Neutrophil (primary cell): Measurements from ENCODE around the gene PRR35.

Source experiments
- H3K27ac ChIP-seq: fragments of 200-600 bp; sonication (generic); 2 replicates; pipeline ENCODE4 v1.5.1; 2016; ENCODE audit warnings: mild to moderate bottlenecking, moderate library complexity
- H3K27me3 ChIP-seq: fragments of 200-600 bp; sonication (generic); 2 replicates; pipeline ENCODE4 v1.6.0; 2016; ENCODE audit warnings: mild to moderate bottlenecking
- H3K36me3 ChIP-seq: fragments of 200-600 bp; sonication (generic); 2 replicates; pipeline ENCODE4 v1.5.1; 2017
- H3K4me1 ChIP-seq, 2 experiments: fragments of 200-600 bp in 1 of 2; sonication (generic) in 1 of 2; 1 replicate in 1 of 2; 2 replicates in 1 of 2; pipeline versions ENCODE4 v1.5.1 to v1.6.1; 2013 to 2016; ENCODE audit warnings: low read depth in 1 of 2, low read length in 1 of 2, mild to moderate bottlenecking in 1 of 2, moderate library complexity in 1 of 2; ENCODE audit not compliant: control insufficient read depth in 1 of 2, insufficient read depth in 1 of 2
- H3K4me3 ChIP-seq, 2 experiments: fragments of 200-600 bp in 1 of 2; sonication (generic) in 1 of 2; 1 replicate in 1 of 2; 2 replicates in 1 of 2; pipeline ENCODE4 v1.5.1; 2013 to 2016; ENCODE audit warnings: low read depth in 1 of 2, low read length in 1 of 2, mild to moderate bottlenecking in 1 of 2, moderate library complexity in 1 of 2
- H3K9me3 ChIP-seq: fragments of 200-600 bp; sonication (generic); 2 replicates; pipeline ENCODE4 v1.5.1; 2016
- TF ChIP-seq, protein P1 (sequence below): fragments of 200-600 bp; sonication (generic); IDR thresholded peaks from 2 replicates; pipeline ENCODE4 v1.5.1; 2016; ENCODE audit warnings: antibody characterized with exemption

The PRR35 gene

DNA sequence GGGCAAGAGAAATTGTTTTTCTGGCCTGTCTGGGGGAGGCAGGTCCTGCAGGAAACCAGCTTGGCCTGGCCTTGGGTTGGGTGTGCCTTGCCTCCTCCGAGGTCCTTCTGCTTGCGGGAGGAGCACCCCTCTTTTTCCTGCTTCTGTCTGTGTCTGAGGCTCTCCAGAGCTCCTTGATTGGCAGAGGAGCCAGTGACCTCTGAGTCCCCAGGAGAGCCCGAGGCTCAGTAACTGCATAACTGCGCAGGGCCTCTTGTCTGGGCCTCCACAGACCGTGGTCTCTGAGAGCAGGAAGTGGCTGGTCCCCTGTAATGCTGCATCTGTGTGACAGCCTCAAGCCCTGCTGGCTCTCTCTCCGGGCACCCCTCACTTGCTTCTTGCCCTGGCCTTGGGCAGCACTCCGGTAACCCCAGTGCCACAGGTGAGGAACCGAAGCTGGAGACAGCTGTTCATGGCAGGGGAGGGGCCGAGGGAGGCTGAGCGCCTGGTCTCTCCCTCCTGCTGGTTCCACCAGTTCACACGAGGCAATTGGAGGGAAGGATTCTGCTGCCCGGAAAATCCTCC lies 31.1 kb upstream of the PRR35 start:
- H3K36me3 ChIP-seq: no peaks in the 10 kb centered on the region
- peak overlapping the region; percentile 46 for H3K27ac ChIP-seq
- no peaks in the 10 kb centered on the region for H3K27me3 ChIP-seq
- H3K9me3 ChIP-seq: no peaks in the 10 kb centered on the region
- TF ChIP-seq, protein P1, sequence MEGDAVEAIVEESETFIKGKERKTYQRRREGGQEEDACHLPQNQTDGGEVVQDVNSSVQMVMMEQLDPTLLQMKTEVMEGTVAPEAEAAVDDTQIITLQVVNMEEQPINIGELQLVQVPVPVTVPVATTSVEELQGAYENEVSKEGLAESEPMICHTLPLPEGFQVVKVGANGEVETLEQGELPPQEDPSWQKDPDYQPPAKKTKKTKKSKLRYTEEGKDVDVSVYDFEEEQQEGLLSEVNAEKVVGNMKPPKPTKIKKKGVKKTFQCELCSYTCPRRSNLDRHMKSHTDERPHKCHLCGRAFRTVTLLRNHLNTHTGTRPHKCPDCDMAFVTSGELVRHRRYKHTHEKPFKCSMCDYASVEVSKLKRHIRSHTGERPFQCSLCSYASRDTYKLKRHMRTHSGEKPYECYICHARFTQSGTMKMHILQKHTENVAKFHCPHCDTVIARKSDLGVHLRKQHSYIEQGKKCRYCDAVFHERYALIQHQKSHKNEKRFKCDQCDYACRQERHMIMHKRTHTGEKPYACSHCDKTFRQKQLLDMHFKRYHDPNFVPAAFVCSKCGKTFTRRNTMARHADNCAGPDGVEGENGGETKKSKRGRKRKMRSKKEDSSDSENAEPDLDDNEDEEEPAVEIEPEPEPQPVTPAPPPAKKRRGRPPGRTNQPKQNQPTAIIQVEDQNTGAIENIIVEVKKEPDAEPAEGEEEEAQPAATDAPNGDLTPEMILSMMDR: no peak
- H3K4me3 ChIP-seq: peak overlapping the region; percentile 51 to 62
- H3K4me1 ChIP-seq: peaks cover 24 to 28% of the 10 kb centered on the region in 2 experiments

DNA sequence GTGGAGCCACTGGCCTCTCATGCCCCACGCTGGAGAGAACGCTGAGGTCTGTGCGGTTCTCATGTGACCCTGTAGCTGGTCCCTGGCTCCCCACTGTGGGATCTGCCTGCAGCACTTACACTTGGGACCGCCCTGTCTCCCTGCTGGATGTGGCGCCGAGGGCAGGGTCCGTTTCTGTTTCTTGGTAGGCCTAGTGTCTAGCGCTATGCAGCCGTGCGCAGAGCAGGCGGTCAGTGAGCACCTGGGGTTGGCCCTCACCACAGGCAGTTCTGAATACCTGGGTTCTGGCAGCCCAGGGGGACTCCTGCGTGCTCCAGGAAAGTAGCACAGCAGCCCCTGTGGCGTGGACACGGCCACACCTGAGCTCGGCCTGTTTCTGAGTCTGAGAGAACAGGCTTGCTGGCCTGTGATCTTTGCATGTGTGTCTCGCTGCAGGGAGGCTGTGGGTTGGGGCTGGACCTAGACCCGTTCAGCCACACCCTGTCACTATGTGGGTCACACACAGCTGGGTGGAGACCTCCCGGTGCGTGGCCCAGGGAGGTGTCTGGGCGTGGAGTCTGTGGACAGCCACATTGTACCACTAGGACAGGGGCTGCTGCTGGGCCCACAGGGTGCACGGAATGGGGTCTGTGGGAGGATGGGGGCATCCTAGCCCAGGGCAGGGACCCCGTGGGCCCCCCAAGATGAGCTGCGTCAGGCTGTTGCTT lies 29.9 kb upstream of the PRR35 start:
- H3K4me3 ChIP-seq: no peak overlapping the region
- H3K27ac ChIP-seq: no peak overlapping the region
- peaks cover 24 to 28% of the 10 kb centered on the region in 2 experiments for H3K4me1 ChIP-seq
- no peaks in the 10 kb centered on the region for H3K36me3 ChIP-seq
- H3K27me3 ChIP-seq: no peaks in the 10 kb centered on the region
- TF ChIP-seq, protein P1: no peak
- no peaks in the 10 kb centered on the region for H3K9me3 ChIP-seq

DNA sequence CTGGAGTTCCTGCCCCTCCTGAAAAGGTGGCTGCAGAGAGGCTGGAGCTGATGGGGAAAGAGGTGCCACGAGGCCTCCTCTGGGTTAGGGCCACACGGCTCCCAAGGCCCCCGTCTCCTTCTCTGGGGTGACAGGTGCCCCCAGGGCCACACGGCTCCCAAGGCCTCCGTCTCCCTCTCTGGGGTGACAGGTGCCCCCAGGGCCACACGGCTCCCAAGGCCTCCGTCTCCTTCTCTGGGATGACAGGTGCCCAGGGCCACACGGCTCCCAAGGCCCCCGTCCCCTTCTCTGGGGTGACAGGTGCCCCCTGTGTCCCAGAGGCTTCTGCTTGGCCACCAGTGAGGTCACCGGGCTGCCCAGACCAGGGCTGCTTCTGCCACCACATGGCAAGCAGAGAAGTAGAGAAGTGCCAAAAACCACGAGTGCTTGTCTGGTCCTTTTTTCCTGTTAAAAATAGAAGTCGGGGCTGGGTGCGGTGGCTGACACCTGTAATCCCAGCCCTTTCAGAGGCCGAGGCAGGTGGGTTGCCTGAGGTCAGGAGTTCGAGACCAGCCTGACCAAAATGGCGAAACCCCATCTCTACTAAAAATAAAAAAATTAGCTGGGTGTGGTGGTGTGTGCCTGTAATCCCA lies 28.6 kb upstream of the PRR35 start:
- TF ChIP-seq, protein P1: no peak
- Histone ChIP-seq H3K9me3 (no peaks in the 10 kb centered on the region), H3K27me3 (no peaks in the 10 kb centered on the region), H3K4me3 (no peak overlapping the region), H3K36me3 (peaks cover 11% of the 10 kb centered on the region), H3K27ac (no peak overlapping the region), H3K4me1 (peaks cover 21 to 23% of the 10 kb centered on the region in 2 experiments)

DNA sequence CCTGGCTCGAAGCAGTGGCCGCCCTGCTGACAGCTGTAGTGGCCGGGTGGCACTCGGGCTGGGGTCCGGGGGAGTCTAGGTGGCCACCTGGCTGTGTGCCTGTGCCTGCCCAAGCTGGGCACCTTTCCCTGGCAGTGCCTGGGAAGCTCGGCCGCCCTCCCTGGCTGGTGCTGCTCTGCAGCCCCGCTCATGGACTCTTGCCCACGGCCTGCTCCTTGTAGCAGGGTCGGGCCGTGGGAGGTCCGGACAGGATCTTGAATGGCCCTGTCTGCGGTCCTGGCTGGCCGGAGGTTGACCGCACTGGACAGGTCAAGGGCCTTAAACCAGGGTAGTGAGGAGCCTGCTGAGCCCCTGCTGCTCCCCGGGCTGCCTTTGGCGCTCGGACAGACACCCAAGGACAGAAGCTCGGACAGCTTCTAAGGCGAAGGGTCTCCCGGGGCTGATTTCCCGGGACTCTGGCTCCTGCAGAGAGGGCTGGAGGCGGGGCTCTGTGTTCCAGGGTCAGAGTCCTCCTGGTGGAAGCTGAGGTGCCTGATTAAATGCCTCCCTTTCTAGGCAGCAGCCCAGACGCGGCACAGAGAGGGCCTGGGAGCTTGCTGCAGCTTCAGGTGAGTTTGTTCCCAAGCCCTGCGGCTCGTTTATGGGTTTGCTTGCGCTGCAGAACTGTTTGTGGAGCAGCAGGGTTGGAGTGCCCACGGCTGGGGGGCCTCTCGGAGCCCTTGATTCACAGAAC lies 26.6 kb upstream of the PRR35 start:
- TF ChIP-seq, protein P1: no peak
- H3K36me3 ChIP-seq: peaks cover 31% of the 10 kb centered on the region
- H3K4me3 ChIP-seq: no peak overlapping the region
- H3K9me3 ChIP-seq: no peaks in the 10 kb centered on the region
- peaks cover 11 to 13% of the 10 kb centered on the region in 2 experiments for H3K4me1 ChIP-seq
- H3K27ac ChIP-seq: no peak overlapping the region
- H3K27me3 ChIP-seq: no peaks in the 10 kb centered on the region

DNA sequence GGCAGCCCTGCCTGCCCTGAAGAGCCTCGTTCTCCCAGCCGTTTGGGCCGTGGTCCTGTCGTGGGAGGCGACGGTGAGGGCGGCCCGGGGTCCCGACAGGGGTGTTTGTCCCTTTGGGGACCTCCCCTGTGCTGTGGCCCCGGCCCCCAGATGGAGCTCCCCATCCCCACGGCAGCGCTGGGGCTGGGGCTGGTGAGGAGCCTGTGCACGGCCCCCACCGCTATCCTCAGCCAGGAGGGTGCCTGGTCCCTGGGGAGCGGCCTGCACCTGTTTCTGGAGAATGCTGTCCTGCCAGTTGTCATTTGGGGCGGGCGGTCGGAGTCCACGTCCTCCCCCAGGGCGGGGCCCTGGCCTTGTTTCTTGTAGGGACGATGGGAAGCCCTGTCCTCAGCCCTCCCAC lies 26.1 kb upstream of the PRR35 start:
- no peak overlapping the region for H3K27ac ChIP-seq
- TF ChIP-seq, protein P1: no peak
- no peaks in the 10 kb centered on the region for H3K9me3 ChIP-seq
- H3K4me1 ChIP-seq: peaks cover 5 to 7% of the 10 kb centered on the region in 2 experiments
- H3K27me3 ChIP-seq: no peaks in the 10 kb centered on the region
- H3K4me3 ChIP-seq: no peak overlapping the region
- H3K36me3 ChIP-seq: peaks cover 31% of the 10 kb centered on the region
